Forelimb muscle (tissue), 1 donor: ENCODE measurements around the gene NTM. TPM values are rescaled to one million over a fixed set of nuclear protein-coding genes. Genes with fewer than 3 reads are reported as not detected.

ENCODE experiments used
- DNase-seq: peaks from one replicate; pipeline ENCODE4 v3.0.0-alpha.2; 2013; ENCODE audit warnings: low read depth
- polyA plus RNA-seq: library from polyadenylated mRNA; unstranded; fragments of 120-200 nt; gene quantifications from one replicate; pipeline ENCODE4 v1.2.1, GENCODE V29; 2013; ENCODE audit not compliant: insufficient read length

The NTM gene
- polyA plus RNA-seq, 1 donor = 15.0 TPM

- no peak for DNase-seq
Observed at GRCh38 chr11:132039521-132039920, 669.1 kb downstream of the NTM start.

GRCh38 chr11:132042296-132042695 is 671.9 kb downstream of the NTM start:
- no peak for DNase-seq

GRCh38 chr11:132043714-132044113 is 673.3 kb downstream of the NTM start:
- no peak for DNase-seq

- no peak for DNase-seq
Observed at GRCh38 chr11:132045107-132045506, 674.7 kb downstream of the NTM start.

GRCh38 chr11:132046288-132046865 is 676.0 kb downstream of the NTM start:
- no peak for DNase-seq

- no peak for DNase-seq
Observed at GRCh38 chr11:132047167-132047566, 676.8 kb downstream of the NTM start.

- no peak for DNase-seq
Observed at GRCh38 chr11:132048040-132048439, 677.6 kb downstream of the NTM start.

- no peak for DNase-seq
Observed at GRCh38 chr11:132049205-132049604, 678.8 kb downstream of the NTM start.

- DNase-seq = no peak
Observed at GRCh38 chr11:132050049-132050448, 679.6 kb downstream of the NTM start.

- DNase-seq = no peak
Observed at GRCh38 chr11:132050577-132051165, 680.3 kb downstream of the NTM start.

GRCh38 chr11:132051704-132052103 is 681.3 kb downstream of the NTM start:
- no peak for DNase-seq

GRCh38 chr11:132052342-132052741 is 681.9 kb downstream of the NTM start:
- no peak for DNase-seq

GRCh38 chr11:132052904-132053303 is 682.5 kb downstream of the NTM start:
- DNase-seq = no peak

GRCh38 chr11:132054822-132055221 is 684.4 kb downstream of the NTM start:
- DNase-seq = no peak

- DNase-seq = no peak
Observed at GRCh38 chr11:132055296-132055695, 684.9 kb downstream of the NTM start.

- no peak for DNase-seq
Observed at GRCh38 chr11:132056689-132057088, 686.3 kb downstream of the NTM start.

- DNase-seq = no peak
Observed at GRCh38 chr11:132057266-132057665, 686.9 kb downstream of the NTM start.

GRCh38 chr11:132058211-132058772 is 687.9 kb downstream of the NTM start:
- no peak for DNase-seq

- no peak for DNase-seq
Observed at GRCh38 chr11:132060567-132060966, 690.2 kb downstream of the NTM start.

- no peak for DNase-seq
Observed at GRCh38 chr11:132062031-132062430, 691.6 kb downstream of the NTM start.

- DNase-seq = no peak
Observed at GRCh38 chr11:132062541-132062940, 692.1 kb downstream of the NTM start.

GRCh38 chr11:132064987-132065620 is 694.7 kb downstream of the NTM start:
- DNase-seq = no peak

GRCh38 chr11:132068556-132068955 is 698.1 kb downstream of the NTM start:
- DNase-seq = no peak
